HepG2 (cell line): ENCODE results near the gene SMPX.

ENCODE experiments used
- CENPX ChIP-seq: sonication (generic); formaldehyde crosslinking; IDR thresholded peaks from 2 replicates; pipeline ENCODE4 v1.9.0; 2021; ENCODE audit warnings: mild to moderate bottlenecking, missing genetic modification reagents, moderate library complexity
- EZH2 ChIP-seq: conservative IDR thresholded peaks from 2 replicates; pipeline ENCODE4 v1.6.1; 2012; ENCODE audit warnings: mild to moderate bottlenecking, low read depth, low read length, moderate library complexity
- GTF3A ChIP-seq: sonication (generic); formaldehyde crosslinking; conservative IDR thresholded peaks from 2 replicates; pipeline ENCODE4 v1.4.0; 2020; ENCODE audit warnings: mild to moderate bottlenecking, missing genetic modification reagents
- KDM1A ChIP-seq: IDR thresholded peaks from 2 replicates; pipeline ENCODE4 v1.6.1; 2016; ENCODE audit warnings: missing compliant biosample characterization
- POLR2A ChIP-seq, 2 experiments: IDR thresholded peaks; 2 replicates each; pipeline ENCODE4 v1.6.1; 2011; ENCODE audit warnings: low read depth in 2 of 2, low read length in 2 of 2, mild to moderate bottlenecking in 1 of 2, moderate library complexity in 1 of 2; ENCODE audit not compliant: insufficient read depth in 1 of 2
- RBM22 ChIP-seq: fragments of 200-400 bp; formaldehyde crosslinking; optimal IDR thresholded peaks from 2 replicates; pipeline ENCODE3; 2017; ENCODE audit warnings: mild to moderate bottlenecking, low read length, moderate library complexity
- SOX5 ChIP-seq: IDR thresholded peaks from 2 replicates; pipeline ENCODE4 v1.6.1; 2016; ENCODE audit warnings: borderline replicate concordance
- ZNF546 ChIP-seq: sonication (generic); formaldehyde crosslinking; conservative IDR thresholded peaks from 2 replicates; pipeline ENCODE4 v1.8.1; 2023; ENCODE audit warnings: mild to moderate bottlenecking, missing genetic modification reagents
- TF ChIP-seq, protein P1 (sequence below): sonication (generic); formaldehyde crosslinking; IDR thresholded peaks from 2 replicates; pipeline ENCODE4 v1.4.0; 2020; ENCODE audit warnings: missing genetic modification reagents
- TF ChIP-seq, protein P2 (sequence below): sonication (generic); formaldehyde crosslinking; IDR thresholded peaks from 2 replicates; pipeline ENCODE4 v1.8.1; 2023; ENCODE audit warnings: missing genetic modification reagents, inconsistent platforms, borderline replicate concordance
- TF ChIP-seq, protein P3 (sequence below): IDR thresholded peaks from 2 replicates; pipeline ENCODE4 v1.6.1; 2016; ENCODE audit warnings: low read depth, borderline replicate concordance

DNA sequence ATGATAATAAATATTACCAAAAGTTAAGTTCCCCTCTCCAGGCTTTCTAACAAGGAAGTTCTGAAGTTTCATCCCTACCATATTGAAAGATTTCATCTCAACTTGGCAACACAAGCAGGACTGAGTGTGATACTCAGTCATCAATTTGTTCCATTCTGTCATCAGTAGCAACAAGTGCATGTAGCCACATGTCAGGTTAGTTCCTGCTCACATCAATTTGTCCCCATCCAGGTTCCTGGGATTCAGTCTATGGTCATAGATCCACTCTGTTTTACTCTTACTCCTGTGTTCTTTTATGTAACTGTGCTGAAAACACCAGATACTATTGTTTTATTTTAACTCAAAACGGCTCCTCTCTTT lies 22.2 kb downstream of the SMPX start:
- TF ChIP-seq EZH2 (no peak), SOX5 (no peak), CENPX (CRISPR knock-in tag) (no peak), KDM1A (no peak), RBM22 (no peak), POLR2A (IDR thresholded peaks at IDR 0.05; ENCODE audit: insufficient read depth in 1 of 2, low read depth in 2 of 2, low read length in 2 of 2) (no peak), ZNF546 (CRISPR knock-in tag) (no peak), GTF3A (CRISPR knock-in tag) (no peak)
- TF ChIP-seq, protein P1, sequence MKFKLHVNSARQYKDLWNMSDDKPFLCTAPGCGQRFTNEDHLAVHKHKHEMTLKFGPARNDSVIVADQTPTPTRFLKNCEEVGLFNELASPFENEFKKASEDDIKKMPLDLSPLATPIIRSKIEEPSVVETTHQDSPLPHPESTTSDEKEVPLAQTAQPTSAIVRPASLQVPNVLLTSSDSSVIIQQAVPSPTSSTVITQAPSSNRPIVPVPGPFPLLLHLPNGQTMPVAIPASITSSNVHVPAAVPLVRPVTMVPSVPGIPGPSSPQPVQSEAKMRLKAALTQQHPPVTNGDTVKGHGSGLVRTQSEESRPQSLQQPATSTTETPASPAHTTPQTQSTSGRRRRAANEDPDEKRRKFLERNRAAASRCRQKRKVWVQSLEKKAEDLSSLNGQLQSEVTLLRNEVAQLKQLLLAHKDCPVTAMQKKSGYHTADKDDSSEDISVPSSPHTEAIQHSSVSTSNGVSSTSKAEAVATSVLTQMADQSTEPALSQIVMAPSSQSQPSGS (CRISPR knock-in tag): no peak
- TF ChIP-seq, protein P2, sequence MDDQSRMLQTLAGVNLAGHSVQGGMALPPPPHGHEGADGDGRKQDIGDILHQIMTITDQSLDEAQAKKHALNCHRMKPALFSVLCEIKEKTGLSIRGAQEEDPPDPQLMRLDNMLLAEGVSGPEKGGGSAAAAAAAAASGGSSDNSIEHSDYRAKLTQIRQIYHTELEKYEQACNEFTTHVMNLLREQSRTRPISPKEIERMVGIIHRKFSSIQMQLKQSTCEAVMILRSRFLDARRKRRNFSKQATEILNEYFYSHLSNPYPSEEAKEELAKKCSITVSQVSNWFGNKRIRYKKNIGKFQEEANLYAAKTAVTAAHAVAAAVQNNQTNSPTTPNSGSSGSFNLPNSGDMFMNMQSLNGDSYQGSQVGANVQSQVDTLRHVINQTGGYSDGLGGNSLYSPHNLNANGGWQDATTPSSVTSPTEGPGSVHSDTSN (CRISPR knock-in tag): no peak
- TF ChIP-seq, protein P3, sequence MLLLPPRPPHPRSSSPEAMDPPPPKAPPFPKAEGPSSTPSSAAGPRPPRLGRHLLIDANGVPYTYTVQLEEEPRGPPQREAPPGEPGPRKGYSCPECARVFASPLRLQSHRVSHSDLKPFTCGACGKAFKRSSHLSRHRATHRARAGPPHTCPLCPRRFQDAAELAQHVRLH (CRISPR knock-in tag): no peak
